Pancreas (tissue), 10 donors: ENCODE measurements around the gene BBIP1. TPM values are rescaled to one million over a fixed set of nuclear protein-coding genes. Genes with fewer than 3 reads are reported as not detected.
A peak's percentile ranks its signal among the peaks of the same experiment; 100 is the strongest.
"Not testable (repeated sequence)": the region's sequence is repeated elsewhere in the genome, so short reads cannot be mapped to it uniquely, and the experiment has no call there.

Source experiments
- ATAC-seq, 4 donors: fragments of 200-7000 bp; cut with Tn5 transposase; one replicate each; pipeline versions ENCODE4 v1.8.0 to v1.9.1; 2020; ENCODE audit warnings: mild to moderate bottlenecking in 4 of 4, moderate library complexity in 4 of 4
- DNase-seq, 6 donors: peaks; one replicate each; pipeline ENCODE4 v3.0.0-alpha.2; 2020
- FAIRE-seq: peaks from 2 replicates; lab custom pipeline; 2012; peaks lifted over from hg19 to GRCh38; lab: Jason Lieb, UNC
- H3K27ac ChIP-seq, 4 donors: fragments of 200-600 bp; sonication (generic); 1 replicate in 3 of 4; 2 replicates in 1 of 4; pipeline versions ENCODE4 v1.5.0 to v1.8.0; 2020
- H3K27me3 ChIP-seq, 4 donors: fragments of 200-600 bp; one replicate each; pipeline ENCODE4 v1.8.0; 2021
- H3K36me3 ChIP-seq, 3 donors: fragments of 200-600 bp; sonication (generic) in 1 of 3; one replicate each; pipeline versions ENCODE4 v1.5.0 to v1.8.0; 2020 to 2021
- H3K4me1 ChIP-seq, 3 donors: fragments of 200-600 bp; one replicate each; pipeline ENCODE4 v1.8.0; 2021
- H3K4me3 ChIP-seq, 4 donors: fragments of 200-600 bp; sonication (generic) in 2 of 4; one replicate each; pipeline versions ENCODE4 v1.5.0 to v1.8.0; 2020 to 2021
- H3K9me3 ChIP-seq, 4 donors: fragments of 200-600 bp; one replicate each; pipeline ENCODE4 v1.8.0; 2021
- WGBS, 2 donors: extraction: QIAGEN DNeasy Blood & Tissue Kit; methylation state at CpG; one replicate each; pipeline ENCODE4 v1.1.7; 2013; 5-methylcytosine and 5-hydroxymethylcytosine counted together
- intact Hi-C, 3 donors: fragments of 100-400 bp; cut with DNase I; formaldehyde crosslinking; loops; one replicate each; pipeline versions ENCODE4 v1.11.1 to v1.14.2; 2022
- polyA plus RNA-seq, 2 donors: library from polyadenylated mRNA; stranded (reverse); fragments of 200-250 nt; gene quantifications; one replicate each; pipeline ENCODE4 v1.2.3, GENCODE V29; 2013
- total RNA-seq, 6 donors: library from RNA; stranded (reverse); fragmentation: NEBNext Ultra II Directional in 4 of 6; extraction: Animal tissue kit (Norgen Biotek cat#: 25700) in 4 of 6; gene quantifications; one replicate each; pipeline versions ENCODE4 v1.2.1 to v1.2.4, GENCODE V29; 2021 to 2023
- TF ChIP-seq, protein P1 (sequence below), 4 donors: fragments of 200-600 bp; sonication (generic) in 3 of 4; IDR thresholded peaks; one replicate each; pipeline versions ENCODE4 v1.5.0 to v1.8.0; 2021; ENCODE audit warnings: antibody characterized with exemption in 4 of 4
- donor health status: healthy with polysubstance abuse.
- donor health status: DM: no; HTN: no; CAD: no; lungs with moderate emphysema.
- donor health status: DM: no; HTN: no; CAD: no.
- donor health status: control.
- donor health status: control.
- donor health status: Bipolar disorder and iron deficiency.
- donor health status: DM: yes; HTN: yes; CAD: no.
- donor health status: DM: no; HTN: no; CAD: no.
- donor health status: DM: no; HTN: no; CAD: no.
- donor health status: DM: yes; HTN: yes; CAD: no.

The BBIP1 gene
- total and polyA plus RNA-seq, 8 donors: 4.2 to 21.1 (median 8.4) TPM

DNA sequence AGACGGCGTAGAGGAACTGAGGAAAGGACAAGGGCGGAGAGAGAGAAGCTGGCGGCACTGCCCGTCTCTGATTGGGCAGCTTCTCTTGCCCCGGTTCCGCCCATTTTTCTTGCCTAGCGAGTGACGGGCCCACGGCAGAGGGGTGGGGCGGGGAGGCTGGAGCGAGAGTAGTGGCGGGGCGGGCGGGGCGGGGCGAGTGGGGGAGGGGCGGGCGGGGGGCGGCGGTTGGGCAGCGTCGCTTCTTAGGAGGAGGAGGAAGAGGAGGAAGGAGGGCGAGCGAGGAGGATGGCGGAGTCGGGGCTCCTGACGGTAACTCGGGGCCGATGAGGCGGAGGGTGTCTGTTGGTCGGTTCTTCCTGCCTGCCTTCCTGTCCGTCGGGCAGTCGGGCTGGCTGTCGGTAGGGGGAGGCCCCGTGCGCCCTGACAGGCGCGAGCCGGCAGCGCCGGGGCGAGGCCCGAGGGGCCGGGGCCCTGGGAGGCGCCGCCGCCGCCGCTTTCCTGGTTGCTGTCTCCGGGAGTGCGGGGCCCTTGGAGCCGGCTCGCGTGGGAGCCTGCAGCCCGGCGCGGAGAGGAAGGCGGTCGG is 460 bp upstream of the BBIP1 start, which contains the start of gene SHOC2:
Gene SHOC2, plus strand, starts transcription at position 256 of the 583 bp plus-strand sequence. CDS start 44,755 bp downstream, outside the sequence.
- Histone ChIP-seq H3K36me3 (no peaks in the 10 kb centered on the region), H3K9me3 (no peaks in the 10 kb centered on the region), H3K4me3 (peak within 1 kb of the TSS; percentile 47 to 76 (median 68)), H3K4me1 (peaks cover 11 to 65% (median 48%) of the 10 kb centered on the region in 3 donors), H3K27me3 (no peaks in the 10 kb centered on the region), H3K27ac (peak within 1 kb of the TSS; percentile 98 to 100 (median 99))
- 0 to 1% methylated on average over 26 to 54 of the region's 61 CpGs for WGBS, 2 donors
- DNase-seq (peak; percentile 91 to 100 (median 99)), FAIRE-seq (no peak), ATAC-seq (peak; percentile 33 to 56 (median 42))
- TF ChIP-seq, protein P1, sequence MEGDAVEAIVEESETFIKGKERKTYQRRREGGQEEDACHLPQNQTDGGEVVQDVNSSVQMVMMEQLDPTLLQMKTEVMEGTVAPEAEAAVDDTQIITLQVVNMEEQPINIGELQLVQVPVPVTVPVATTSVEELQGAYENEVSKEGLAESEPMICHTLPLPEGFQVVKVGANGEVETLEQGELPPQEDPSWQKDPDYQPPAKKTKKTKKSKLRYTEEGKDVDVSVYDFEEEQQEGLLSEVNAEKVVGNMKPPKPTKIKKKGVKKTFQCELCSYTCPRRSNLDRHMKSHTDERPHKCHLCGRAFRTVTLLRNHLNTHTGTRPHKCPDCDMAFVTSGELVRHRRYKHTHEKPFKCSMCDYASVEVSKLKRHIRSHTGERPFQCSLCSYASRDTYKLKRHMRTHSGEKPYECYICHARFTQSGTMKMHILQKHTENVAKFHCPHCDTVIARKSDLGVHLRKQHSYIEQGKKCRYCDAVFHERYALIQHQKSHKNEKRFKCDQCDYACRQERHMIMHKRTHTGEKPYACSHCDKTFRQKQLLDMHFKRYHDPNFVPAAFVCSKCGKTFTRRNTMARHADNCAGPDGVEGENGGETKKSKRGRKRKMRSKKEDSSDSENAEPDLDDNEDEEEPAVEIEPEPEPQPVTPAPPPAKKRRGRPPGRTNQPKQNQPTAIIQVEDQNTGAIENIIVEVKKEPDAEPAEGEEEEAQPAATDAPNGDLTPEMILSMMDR (IDR thresholded peaks at IDR 0.05): no peak
- intact Hi-C loops: no loop called here

DNA sequence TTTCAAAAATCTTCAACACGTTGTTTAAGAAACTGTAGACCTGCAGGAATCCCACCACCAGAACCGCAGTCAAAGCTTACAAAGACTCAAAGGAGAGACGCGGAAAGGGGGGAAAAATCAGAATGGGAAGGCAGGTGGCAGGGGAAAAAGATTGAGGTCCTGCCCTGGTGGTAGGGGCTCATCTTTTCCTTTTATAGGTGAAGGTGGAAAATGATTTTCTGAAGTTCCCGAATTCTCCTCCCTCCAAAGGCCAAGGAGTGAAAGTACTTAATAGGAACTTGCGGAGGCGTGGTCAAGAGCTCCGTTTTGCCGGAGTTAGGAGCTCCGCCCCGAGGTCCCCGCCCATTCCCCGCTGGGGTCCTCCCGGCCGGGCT is 724 bp downstream of the BBIP1 start:
- Histone ChIP-seq H3K36me3 (no peaks in the 10 kb centered on the region), H3K9me3 (no peaks in the 10 kb centered on the region), H3K27me3 (no peaks in the 10 kb centered on the region), H3K27ac (peak overlapping the region; percentile 98 to 100 (median 99)), H3K4me1 (peaks cover 11 to 54% (median 38%) of the 10 kb centered on the region in 3 donors), H3K4me3 (peak overlapping the region; percentile 33 to 70 (median 62))
- intact Hi-C loops: no loop called here
- TF ChIP-seq, protein P1 (IDR thresholded peaks at IDR 0.05): no peak
- no peak for FAIRE-seq
- DNase-seq: peak in 5 of 6 donors; percentile 95 to 97 (median 97)
- 0% methylated on average over 15 of the region's 15 CpGs for WGBS, 2 donors
- ATAC-seq: no peak

DNA sequence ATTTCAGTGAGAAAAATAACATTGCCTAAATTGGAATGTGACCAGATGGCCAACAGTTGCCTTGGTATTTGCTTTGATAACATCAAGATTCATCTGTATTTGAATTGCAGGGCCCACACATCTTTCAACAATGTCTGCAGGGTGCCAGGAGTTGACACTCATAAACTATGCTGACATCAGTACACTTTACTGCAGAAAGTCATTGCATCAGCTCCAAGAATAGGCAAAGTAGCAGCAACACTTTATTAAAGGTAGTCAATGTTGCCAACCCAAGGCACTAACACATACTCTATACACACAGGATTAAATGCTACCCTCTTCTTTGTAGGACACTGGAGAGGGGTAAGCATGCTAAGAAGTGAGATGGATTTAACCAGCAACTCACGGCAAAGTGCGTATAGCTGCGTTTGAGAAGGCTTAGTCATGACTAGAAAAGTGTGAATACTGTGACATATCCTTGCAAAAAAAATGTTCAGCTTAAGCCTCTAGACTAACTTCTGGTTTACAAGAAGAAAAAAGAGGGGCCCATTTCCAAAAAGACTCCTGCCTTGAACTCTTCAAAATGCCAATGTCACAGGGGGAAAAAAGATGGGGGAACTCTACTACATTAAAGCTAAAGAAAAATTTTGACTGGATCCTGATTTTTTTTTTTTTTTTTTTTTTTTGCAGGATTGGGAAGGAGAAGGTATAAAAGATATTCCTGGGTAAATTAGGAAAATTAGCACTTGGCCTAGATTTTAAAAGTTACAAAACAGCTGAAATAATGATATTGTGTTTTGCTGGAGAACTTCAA is 2.2 kb downstream of the BBIP1 start:
- Histone ChIP-seq H3K27ac (peak overlapping the region in 2 of 4 donors; percentile 98 to 99), H3K9me3 (no peaks in the 10 kb centered on the region), H3K4me1 (peaks cover 11 to 41% (median 31%) of the 10 kb centered on the region in 3 donors), H3K36me3 (no peaks in the 10 kb centered on the region), H3K27me3 (no peaks in the 10 kb centered on the region), H3K4me3 (no peak overlapping the region)
- TF ChIP-seq, protein P1 (IDR thresholded peaks at IDR 0.05): no peak
- DNase-seq (no peak), FAIRE-seq (no peak), ATAC-seq (no peak)
- intact Hi-C loops: no loop called here
- WGBS, 2 donors: 42 to 45% methylated on average over 3 of the region's 3 CpGs

DNA sequence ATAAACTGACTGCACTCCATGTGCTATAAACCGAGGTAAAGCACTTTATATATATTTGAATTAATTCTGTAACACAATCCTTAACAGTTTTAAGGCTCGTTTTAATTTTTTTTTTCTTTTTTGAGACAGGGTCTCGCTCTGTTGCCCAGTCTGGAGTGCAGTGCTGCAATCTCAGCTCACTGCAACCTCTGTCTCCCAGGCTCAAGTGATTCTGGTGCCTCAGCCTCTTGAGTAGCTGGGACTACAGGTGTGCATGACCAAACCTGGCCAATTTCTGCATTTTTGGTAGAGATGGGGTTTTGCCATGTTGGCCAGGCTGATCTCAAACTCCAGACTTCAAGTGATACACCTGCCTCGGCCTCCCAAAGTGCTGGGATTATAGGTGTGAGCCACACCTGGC is 3.4 kb downstream of the BBIP1 start:
- DNase-seq, H3K9me3 ChIP-seq, H3K4me3 ChIP-seq, H3K27me3 ChIP-seq, ATAC-seq, FAIRE-seq, H3K36me3 ChIP-seq, intact Hi-C loops: not testable (repeated sequence)
- WGBS, 2 donors: 54 to 60% methylated on average over 4 of the region's 4 CpGs
- Histone ChIP-seq H3K4me1 (peaks cover 11 to 31% (median 31%) of the 10 kb centered on the region in 3 donors), H3K27ac (peak overlapping the region in 1 of 4 donors; percentile 40)

DNA sequence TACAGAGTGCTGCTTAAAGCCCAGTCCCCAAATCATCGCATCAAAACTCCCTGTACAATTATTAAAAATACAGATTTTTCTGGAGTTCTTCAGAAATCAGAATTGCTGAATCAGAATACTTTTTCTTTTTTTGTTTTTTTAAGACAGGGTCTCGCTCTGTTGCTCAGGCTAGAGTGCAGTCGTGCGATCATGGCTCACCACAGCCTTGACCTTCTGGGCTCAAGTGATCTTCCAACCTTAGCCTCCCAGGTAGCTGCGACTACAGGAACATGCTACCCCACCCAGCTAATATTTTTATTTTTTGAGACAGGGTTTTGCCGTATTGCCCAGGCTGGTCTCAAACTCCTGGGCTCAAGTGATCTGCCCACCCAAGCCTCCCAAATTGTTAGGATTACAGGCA is 3.9 kb downstream of the BBIP1 start:
- FAIRE-seq (no peak), ATAC-seq (no peak), DNase-seq (no peak)
- Histone ChIP-seq H3K9me3 (no peaks in the 10 kb centered on the region), H3K27ac (peak overlapping the region in 1 of 4 donors; percentile 4), H3K36me3 (no peaks in the 10 kb centered on the region), H3K27me3 (no peaks in the 10 kb centered on the region), H3K4me1 (peaks cover 11 to 31% (median 31%) of the 10 kb centered on the region in 3 donors), H3K4me3 (no peak overlapping the region)
- TF ChIP-seq, protein P1 (IDR thresholded peaks at IDR 0.05): no peak
- 78% methylated on average over 6 of the region's 6 CpGs for WGBS, 2 donors
- intact Hi-C loops: no loop called here
